ENCODE results near the gene CELF5.
"Not testable (repeated sequence)": the region's sequence is repeated elsewhere in the genome, so short reads cannot be mapped to it uniquely, and the experiment has no call there.

CELF5 gene

DNA sequence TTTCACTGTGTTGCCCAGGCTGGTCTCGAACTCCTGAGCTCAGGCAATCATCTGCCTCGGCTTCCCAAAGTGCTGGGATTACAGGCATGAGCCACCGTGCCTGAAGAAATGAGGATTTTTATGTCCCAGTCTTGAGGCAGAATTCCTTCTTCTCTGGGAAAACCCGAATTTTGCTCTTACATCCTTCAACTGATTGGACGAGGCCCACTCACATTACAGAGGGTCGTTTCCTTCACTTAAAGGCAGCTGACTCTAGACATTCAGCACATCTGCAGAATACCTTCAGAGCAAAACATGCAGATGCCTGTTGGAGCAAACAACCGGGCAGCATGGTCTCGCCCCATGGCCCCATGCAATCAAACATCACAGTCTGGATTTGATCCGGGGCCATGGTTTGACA lies 105.6 kb downstream of the CELF5 start:
- no peak for DNase-seq

GRCh38 chr19:3332232-3332631 lies 107.8 kb downstream of the CELF5 start:
- DNase-seq = not testable (repeated sequence)

DNA sequence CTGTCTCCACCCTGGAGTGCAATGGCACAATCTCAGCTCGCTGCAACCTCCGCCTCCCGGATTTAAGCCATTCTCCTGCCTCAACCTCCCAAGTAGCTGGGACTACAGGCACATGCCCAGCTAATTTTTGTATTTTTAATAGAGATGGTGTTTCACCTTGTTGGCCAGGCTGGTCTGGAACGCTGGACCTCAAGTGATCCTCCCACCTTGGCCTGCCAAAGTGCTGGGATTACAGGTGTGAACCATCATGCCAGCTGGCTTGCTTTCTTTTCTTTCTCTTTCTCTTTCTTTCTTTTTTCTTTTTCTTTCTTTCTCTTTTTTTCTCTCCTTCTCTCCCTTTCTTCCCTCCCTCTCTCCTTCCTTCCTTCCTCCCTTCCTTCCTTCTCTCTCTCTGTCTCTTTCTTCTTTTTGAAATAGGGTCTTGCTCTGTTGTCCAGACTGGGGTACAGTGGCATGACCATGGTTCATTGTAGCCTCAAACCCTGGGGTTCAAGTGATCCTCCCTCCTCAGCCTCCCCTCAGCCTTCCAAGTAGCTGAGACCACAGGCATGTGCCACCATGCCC lies 108.6 kb downstream of the CELF5 start:
- no peak for DNase-seq

- no peak for DNase-seq
Measured at GRCh38 chr19:3333662-3334061, 109.2 kb downstream of the CELF5 start.

GRCh38 chr19:3334749-3335430 lies 110.4 kb downstream of the CELF5 start:
- DNase-seq = not testable (repeated sequence)

DNA sequence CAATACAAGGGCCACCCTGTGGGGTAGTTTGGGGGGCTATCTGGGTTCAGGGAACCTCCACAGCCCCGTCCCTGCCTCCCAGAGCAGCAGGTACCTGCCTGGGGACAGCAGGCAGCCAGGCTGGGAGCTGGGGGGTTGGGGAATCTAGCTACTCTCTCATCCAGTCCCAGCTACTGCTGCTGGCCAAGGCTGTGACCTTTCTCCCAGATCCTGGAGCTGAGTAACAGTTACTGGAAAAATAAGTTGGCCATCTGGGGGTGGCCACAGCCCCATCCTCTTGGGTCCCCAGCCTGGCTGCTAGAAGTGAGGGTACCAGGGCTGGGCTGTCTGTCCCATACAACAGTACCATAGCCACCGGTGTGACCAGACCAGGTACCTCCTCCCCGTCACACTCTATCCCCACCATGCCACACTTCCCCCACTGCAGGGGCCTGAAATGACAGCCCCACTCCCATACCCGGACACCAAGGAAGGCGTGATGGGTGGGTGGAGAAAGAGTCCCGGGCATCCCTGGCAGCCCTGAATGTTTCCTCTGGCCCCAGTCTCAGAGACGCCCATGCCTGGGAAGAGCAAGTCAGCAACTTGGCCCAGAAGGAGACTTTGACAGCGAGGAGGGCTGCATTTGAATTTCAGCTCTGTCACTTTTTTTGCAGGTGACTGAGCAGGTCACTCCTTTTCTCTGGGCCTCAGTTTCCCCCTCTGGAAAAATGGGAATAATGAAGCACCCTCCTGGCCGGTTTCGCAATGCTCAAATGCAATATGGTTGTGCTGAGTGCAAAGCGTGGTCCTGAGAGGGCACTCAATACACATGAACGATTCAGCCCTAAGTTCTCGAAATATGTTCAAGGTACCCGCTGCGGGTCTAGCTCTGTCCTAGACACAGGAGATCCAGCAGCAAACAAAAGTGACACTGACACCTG lies 111.2 kb downstream of the CELF5 start:
- DNase-seq = no peak

GRCh38 chr19:3336351-3336679 lies 111.9 kb downstream of the CELF5 start:
- no peak for DNase-seq

DNA sequence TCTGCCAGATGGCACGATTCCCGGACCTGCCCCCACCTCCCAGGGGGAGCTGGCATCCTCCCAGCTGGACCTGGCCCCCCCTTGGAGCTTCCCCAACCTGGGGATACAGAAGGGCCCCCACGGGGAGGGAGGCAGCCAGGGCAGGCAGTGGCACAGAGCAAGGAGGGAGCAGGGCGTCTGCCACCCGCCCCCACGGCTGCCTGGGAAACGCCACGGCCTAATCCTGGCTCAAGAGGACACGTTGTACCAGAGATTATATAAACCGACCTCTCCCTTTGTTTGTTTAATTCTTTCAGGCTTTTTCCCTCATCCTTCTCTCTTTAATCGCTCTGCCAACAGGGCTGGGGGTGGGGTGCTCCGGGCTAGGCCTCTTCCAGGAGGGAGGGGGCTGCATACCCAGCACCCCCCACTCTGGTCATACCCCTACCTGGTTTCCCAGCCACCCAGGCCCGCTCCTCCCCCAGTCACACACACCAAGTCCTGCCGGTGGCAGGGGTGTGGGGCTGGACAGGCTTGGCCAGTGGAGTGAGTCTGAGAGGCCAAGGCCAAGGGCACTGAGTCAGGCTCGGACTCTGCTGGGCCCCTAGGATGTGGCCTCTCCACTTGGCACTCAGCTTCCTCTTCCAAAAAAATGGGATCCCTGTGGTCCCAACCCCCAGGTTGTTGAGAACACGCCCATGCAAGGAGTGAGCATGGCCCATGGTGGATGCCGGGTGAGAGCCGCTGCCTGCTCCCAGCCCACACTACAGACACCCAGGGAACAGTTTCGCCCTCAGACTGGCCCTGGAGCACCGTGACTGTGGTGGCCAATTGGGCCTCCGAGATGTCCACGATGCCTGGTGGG lies 112.4 kb downstream of the CELF5 start:
- no peak for DNase-seq

DNA sequence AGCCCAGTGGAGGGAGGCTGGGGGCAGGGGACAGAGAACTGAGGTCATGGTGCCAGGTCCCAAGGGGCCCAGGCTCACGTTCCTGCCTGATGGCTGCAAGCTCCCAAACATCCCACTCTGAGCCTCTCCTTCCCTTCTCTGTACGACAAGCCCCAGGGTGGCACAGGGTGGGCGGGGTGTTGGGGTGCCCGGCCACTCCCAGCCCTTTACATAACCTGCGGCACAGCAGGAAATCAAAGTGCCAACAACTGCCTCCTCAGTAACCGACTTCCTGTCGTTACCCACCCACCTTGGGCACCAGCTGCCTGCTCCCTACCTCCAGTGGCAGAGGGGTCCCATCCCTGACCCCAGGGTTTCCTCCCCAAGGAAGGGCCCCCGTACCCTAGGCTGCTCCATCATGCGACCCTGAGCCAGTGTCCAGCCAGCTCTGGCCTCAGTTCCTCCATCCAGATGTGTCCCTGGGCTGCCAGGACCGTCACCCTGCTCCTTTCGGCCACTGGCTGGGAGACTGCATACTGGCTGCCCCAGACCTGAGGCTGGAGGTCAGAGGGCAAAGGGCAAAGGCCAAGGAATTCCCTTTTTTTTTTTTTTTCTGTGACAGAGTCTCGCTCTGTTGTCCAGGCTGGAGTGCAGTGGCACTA lies 114.2 kb downstream of the CELF5 start:
- DNase-seq = peak; percentile 44 to 47

- DNase-seq = no peak
Measured at GRCh38 chr19:3340340-3340739, 115.9 kb downstream of the CELF5 start.

- no peak for DNase-seq
Measured at GRCh38 chr19:3342246-3342645, 117.8 kb downstream of the CELF5 start.

GRCh38 chr19:3342962-3343361 lies 118.5 kb downstream of the CELF5 start:
- not testable (repeated sequence) for DNase-seq

GRCh38 chr19:3343619-3344502 lies 119.4 kb downstream of the CELF5 start:
- peak; percentile 27 to 34 for DNase-seq

- no peak for DNase-seq
Measured at GRCh38 chr19:3344608-3345598, 120.4 kb downstream of the CELF5 start.

DNA sequence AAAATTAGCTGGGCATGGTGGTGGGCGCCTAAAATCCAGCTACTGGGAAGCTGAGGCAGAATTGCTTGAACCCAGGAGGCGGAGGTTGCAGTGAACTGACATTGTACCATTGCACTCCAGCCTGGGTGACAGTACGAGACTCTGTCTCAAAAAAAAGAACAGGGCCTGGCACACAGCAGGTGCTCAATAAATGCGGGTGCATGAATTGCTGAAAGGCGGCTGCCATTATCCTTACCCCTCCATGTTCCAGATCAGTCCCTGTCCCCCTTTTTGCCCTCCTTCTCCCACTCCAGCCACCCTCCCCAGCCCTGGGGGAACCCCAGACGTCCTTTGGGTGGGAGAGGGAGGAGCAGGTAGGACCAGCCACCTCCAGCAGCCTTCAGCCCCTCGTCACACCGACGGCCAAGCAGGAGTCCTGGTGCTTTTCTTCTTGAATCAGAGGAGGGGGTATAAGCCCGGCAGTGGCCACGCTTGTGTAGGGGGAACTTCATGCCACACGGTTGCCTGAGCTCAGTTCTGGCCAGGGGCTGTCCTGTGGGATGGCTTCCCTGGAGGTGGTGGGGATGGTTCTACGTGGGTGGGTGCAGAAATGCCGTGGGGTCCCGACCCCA lies 121.5 kb downstream of the CELF5 start:
- DNase-seq = no peak
